NCI-H1417 treated with DMSO at 0.1 percent for 48 hours (cell line): ENCODE measurements around the gene ITGA5.

Experiments
- DNase-seq: peaks from one replicate; lab custom pipeline; 2025; lab: John Stamatoyannopoulos, UW

Gene ITGA5

DNA sequence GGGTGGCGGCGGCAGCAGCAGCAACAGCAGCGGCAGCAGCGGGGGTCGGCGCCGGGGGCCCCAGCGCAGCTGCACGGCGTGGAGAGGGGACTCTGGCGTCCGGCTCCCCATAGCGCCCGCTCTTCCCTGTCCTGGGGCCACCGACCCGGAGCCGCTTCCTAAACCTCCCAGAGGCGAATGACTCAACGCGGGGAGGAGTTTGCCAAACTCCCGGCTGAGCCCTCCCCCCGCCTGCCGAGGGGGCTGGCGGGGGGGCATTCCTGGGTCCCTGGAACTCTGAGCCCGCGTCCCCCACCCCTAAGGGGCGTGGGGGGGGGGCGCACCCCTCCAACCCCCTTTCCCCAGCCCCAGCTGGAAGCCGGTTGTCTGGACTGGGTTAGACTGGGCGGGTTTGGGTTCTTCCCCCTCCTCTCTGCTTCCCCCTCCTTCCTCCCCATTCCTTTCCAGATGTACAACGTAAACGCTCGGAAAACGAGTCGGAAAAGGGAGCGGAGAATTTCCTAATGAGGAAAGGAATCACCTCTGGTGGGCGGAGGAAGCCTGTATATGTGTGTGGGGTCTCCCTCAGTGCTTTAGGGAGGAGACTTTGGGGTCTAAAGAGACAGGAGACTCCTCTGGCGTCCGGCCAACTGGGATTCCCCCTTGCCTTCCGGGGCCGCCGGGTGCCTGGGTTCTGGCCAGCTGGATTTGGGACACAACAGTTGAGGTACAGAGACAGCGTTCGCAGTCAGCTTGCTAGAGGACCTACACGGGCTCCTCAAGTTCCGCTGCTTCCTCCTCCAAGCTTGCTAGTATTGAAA is at the start of gene ITGA5:
TSS of gene ITGA5 (minus strand) at position 179 of the 800 bp plus-strand sequence. CDS start at position 111, 68 bp downstream.
- DNase-seq = no peak

DNA sequence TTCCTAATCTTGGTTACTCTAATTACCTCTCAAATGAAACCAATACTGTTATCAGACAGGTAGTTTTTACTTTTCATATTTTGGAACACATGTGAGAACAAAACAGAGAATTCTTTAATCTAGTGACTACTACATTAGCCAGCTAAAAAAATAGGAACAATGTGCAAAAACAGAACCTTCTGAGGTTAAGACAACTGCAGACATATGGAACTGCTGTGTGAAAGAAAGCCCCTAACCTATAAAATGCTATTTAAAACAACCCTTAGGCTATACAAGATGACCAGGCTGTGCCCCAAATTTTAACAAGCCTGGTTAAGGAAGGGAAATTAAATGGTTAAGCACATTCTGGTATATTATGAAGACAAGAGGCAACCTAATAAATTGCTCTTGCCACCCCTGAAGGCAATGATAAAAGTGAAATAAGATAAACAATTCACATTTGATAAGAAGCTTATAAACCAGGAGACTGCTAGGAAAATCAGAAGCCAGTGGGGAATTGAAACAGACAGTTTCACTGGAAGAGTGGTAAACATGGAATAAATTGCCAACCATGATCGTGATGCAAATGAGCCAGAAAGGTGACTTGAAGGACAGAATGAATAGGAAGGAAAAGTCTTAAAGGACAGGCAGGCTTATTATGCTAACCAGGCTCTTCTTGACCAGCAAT is 46.9 kb upstream of the ITGA5 start:
- no peak for DNase-seq

DNA sequence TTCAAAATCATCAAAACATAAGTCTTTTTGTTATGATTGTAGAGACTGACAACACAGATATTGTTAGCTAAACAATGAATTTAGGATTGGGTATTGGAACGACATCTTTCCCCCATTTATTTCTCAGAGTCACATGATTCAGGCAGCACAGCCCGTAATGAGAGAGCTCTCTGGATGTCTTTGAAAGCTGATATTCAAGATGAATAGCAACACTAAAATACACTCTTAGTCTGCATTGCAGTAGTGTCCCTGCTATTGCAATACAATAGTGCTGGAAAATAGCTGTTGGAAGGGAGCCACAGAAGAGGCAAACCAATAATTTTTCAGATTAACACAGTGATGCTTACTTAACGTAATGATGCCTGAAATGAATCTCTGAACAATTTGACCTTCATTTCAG is 44.4 kb upstream of the ITGA5 start:
- DNase-seq = no peak

GRCh38 chr12:54463034-54463433 is 44.0 kb upstream of the ITGA5 start:
- no peak for DNase-seq

GRCh38 chr12:54460317-54460923 is 41.4 kb upstream of the ITGA5 start:
- DNase-seq = no peak

- no peak for DNase-seq
Observed at GRCh38 chr12:54459355-54459754, 40.3 kb upstream of the ITGA5 start.

DNA sequence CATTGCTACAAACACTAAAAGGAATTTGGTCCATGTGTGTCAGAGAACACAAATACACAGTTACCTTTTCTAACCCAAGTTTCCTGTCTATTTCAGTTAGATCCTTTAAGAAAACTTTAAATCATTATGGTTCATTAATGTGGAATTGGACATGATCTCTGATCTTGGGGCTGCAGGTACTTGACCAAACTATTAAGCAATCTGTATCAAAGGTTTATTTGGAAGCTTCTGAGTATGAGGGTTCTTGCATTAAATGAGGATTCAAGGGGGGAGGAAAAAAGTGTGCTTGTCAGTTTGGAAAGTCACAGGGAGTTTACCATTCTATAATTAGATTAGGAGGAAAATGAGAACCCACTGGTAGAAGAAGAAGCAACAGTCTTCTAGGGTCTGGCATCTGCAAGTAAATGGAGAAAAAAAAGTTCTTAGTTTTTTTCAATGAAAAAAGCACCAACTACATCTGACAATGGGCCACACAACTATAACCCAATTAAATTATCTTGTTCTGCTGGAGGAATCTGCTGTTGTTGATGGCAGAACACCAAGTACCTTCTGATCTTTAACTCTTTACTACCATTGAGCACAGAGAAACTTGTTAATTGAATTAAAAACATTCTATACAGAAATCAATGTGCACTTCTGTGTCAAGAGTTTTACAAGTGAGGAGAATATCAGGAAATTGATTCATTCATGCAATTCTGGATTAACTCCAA is 36.8 kb upstream of the ITGA5 start:
- no peak for DNase-seq

- DNase-seq = no peak
Observed at GRCh38 chr12:54452628-54453027, 33.6 kb upstream of the ITGA5 start.

DNA sequence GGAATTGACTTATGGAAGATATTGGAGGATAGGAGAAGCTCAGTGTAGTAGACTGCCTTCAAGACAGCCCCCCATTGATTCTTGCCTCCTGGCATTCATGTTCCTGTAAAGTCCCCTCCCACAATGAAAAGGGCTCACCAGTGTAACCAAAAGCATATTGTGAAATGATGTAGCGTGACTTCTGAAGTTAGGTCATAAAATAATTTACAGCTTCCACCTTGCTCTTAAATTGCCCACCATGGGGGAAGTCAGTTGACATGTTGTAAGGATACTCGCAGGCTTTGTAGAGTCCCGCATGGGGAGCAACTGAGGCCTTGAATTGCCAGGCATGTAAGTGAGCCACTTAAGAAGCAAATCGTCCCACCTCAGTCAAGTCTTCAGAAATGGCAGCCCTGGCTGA is 29.3 kb upstream of the ITGA5 start:
- DNase-seq = no peak

DNA sequence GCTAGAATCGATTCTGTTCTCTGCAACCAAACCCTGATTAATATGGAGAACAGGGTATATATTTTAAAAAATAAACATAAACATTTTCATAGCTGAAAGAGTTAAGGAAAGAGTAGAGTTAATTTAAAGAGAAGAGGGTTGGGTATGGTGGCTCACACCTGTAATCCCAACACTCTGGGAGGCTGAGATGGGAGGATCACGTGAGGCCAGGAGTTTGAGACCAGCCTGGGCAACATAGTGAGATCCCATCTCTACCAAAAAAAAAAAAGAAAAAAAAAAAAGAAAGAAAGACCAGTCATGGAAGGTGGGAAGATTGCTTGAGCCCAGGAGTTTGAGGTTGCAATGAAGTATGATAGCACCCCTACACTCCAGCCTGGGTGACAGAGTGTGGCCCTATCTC is 28.9 kb upstream of the ITGA5 start:
- no peak for DNase-seq

GRCh38 chr12:54444206-54444605 is 25.1 kb upstream of the ITGA5 start:
- DNase-seq = no peak

DNA sequence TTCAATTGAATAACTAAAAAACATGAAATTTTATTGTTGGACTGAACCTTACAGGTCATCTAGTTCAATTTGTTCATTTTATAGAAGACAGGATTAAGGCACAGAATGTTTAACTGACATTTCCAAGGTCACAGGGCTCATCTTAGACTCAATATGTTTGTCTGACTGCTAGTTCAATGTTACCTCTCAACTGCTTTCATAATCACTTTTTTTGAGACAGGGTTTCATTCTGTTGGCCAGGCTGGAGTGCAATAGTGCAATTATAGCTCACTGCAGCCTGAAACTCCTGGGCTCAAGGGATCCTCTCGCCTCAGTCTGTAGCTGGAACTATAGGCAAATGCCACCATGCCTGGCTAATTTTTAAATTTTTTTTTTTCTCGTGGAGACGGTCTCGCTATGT is 24.4 kb upstream of the ITGA5 start:
- DNase-seq = no peak

DNA sequence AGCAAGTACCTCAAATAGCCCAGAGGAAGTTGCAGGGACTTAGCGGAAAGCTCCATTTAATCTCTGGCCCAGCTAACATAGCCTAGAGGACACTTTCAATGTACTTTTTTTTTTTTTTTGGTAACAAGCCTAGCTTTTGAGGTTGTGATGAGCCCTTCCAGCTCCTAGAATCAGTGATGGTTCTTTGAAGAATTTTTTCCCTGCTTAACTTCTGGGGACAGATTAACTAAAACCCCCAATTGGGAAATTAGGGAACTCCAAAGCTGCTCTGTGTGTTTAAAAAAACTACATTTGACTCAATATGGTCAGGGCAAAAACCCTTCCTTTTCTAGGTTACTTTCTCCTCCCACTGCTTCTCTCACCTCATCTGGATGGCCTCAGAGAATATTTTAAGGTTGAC is 23.9 kb upstream of the ITGA5 start:
- DNase-seq = no peak

- no peak for DNase-seq
Observed at GRCh38 chr12:54442099-54442498, 23.0 kb upstream of the ITGA5 start.

GRCh38 chr12:54439521-54440255 is 20.6 kb upstream of the ITGA5 start:
- no peak for DNase-seq

DNA sequence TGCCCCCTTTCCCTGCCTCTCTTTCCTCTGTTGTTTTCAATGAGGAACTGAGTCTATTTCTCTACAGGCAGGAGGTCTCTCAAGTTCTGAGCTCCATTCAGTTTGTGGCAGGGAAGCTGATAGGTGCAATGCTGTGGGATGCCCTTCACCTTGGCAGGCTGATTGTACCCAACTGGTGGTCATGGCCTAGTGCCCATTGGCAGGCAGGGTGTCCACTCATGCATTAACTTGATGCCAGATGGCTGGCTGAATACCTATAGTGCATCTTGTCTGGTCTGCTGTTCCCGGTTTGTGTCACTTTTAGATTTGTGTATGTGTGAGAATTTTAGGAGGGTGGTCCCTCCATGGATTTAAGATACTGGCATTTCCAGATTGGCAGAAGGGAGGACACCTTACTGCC is 20.0 kb upstream of the ITGA5 start:
- no peak for DNase-seq

DNA sequence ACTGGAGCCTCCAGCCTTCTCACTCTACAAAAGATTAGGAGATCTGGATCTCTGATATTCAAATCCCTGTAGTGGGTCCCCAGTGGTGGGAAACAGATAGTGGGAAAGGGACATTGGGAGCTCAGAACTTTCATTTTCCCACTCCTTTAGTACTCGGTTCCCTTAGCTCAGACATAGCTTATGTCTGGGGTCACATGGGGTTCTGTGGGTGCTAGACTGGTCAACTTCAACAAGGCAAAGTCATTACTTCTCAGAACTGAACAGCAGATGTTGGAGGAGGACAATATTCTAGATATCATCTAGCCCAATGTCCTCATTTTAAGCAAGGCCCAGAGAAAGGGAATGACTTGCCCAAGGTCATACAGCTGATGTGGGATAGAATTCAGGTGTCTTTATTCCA is 19.5 kb upstream of the ITGA5 start:
- DNase-seq = no peak

DNA sequence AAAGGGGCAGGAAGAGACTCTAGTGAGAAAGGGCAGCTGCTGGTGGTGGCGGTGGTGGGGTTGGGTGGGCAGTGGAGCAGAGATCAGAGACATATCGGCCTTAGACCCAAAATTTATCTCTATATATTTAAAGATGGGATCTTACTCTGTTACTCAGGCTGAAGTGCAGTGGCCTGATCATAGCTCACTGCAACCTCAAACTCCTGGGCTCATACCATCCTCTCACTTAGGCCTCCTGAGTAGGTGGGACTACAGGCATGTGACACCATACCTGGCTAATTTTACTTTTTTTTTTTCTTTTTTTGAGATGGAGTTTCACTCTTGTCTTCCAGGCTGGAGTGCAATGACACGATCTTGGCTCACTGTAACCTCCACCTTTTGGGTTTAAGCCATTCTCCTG is 18.6 kb upstream of the ITGA5 start:
- DNase-seq = no peak

- DNase-seq = no peak
Observed at GRCh38 chr12:54437243-54437642, 18.2 kb upstream of the ITGA5 start.

GRCh38 chr12:54432815-54433164 is 13.7 kb upstream of the ITGA5 start:
- DNase-seq = no peak

DNA sequence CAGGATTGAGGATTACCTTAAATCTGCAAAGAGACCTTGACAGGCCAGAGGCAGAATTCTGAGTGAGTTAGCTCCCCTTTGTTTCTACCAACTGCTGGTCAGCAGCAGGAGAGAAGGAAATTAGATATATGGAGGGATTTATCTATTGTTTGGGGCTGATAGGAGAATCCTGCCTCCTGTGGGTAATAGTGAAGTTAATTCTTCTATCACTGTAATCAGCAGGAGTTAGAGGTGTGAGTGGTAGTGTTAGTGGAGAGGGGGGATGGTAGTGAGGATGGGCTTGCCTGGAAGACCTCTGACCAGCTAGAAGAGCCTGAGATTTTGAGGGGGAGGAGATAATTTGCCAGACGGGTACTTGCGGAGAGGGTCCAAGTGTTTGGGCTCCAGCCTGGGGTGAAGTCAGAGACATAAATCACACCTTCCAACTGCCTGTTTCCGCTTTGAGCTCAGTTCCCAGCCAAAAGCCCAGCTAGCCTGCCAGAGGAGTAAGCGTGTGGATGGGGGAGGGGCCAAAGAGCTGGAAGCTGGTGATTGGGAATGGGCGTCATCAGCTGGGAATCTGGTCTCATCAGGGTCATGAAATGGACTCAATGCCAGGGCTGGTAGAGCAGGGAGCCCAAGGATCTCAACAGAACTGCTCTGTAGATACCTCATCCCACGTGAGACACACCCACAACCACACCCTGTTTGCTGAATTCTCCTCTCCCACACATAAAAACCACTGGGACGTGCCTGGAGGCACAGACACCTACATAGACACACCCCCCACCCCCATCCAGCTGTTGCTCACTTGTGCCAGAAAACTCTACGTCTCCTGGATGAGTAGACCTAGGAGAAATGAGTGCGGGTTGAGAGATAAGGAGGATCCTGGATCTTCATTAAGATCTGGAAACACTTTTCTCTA is 13.1 kb upstream of the ITGA5 start:
- no peak for DNase-seq
